ENCODE measurements around the gene PSME2.

Gene PSME2, protein sequence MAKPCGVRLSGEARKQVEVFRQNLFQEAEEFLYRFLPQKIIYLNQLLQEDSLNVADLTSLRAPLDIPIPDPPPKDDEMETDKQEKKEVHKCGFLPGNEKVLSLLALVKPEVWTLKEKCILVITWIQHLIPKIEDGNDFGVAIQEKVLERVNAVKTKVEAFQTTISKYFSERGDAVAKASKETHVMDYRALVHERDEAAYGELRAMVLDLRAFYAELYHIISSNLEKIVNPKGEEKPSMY

DNA sequence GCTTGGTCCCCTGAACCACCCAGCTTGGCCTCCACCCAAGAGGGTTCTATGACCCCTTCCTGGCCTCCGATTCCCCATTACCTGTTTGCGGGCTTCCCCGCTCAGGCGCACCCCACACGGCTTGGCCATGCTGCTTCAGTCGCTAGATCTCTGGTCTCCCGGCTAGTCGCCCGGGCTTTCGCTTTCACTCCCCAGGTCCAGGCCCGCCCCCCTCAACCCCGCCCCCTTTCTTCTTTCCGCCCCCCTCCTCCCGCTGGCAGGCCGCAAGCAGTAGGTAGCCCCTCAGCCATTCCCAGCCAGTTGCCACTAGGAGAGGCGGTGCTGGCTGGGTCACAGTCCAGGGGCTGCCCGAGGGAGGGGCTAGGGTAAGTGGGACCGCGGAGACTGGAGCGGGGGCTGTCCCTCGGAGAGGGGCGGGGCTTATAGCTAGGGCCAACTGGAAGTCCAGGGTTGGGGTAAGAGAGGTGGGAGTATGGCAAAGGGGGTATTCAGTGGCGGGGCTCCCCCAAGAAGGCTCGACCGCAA is at the start of gene PSME2:
Gene PSME2, minus strand, starts transcription at position 158 of the 525 bp plus-strand sequence. Its CDS starts 29 bp downstream, at position 129.
- no peaks in the 10 kb centered on the region for H3K27me3 Mint-ChIP-seq
- peaks cover 10% of the 10 kb centered on the region for H3K36me3 Mint-ChIP-seq
- H3K4me1 Mint-ChIP-seq = peaks cover 66% of the 10 kb centered on the region
- H3K9me3 Mint-ChIP-seq = no peaks in the 10 kb centered on the region
- H3K4me3 Mint-ChIP-seq = peak within 1 kb of the TSS; percentile 99
- peak within 1 kb of the TSS; percentile 98 for H3K27ac Mint-ChIP-seq

DNA sequence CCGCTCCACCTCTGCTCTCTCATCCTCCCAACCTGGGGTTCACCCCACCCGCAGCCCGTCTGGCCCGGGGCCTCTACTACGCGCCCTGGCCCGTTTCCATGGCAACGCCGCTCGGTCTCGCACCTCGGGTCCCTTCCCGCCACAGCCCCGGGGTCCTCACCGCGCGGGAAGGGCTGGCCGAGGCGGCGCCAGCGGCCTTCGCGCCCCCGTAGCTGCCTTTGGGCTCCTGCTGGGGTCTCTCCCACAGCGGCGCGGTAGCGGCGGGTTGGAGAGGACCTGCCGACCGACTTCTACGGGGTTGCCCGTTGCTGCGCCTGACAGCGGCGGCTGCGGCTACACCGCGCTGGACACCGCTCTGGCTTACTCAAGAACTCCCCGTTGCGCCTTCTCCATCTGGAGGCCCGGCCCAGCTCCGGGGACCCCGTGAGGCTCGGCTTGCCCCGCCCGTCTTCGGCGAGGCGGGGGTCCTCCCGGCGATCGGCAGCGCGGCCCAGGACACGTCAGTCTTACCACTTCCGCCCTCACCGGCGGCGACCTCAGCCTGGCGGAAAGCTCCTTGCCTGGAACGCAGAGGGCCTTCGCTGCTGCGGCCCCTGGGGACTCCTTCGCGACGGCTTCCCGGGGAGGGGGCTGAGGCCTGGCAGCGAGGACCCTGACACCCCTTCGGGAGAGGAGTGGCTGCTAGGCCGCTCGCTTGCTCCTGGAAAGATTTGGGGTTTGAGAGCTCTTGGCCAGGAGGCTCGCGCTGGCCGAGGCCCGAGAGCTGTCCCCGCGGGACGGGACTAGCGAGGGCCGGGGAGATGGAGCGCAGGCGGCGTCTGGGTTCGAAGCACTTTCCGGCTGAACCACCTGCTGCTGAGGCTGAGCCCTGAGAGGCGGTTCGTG is 49.0 kb upstream of the PSME2 start, which contains the start of gene TM9SF1:
Gene TM9SF1, minus strand, starts transcription at position 256 of the 885 bp plus-strand sequence. CDS start 422 bp downstream, outside the sequence.
- peak within 1 kb of the TSS; percentile 94 for H3K4me3 Mint-ChIP-seq
- H3K27me3 Mint-ChIP-seq = no peaks in the 10 kb centered on the region
- peaks cover 57% of the 10 kb centered on the region for H3K4me1 Mint-ChIP-seq

DNA sequence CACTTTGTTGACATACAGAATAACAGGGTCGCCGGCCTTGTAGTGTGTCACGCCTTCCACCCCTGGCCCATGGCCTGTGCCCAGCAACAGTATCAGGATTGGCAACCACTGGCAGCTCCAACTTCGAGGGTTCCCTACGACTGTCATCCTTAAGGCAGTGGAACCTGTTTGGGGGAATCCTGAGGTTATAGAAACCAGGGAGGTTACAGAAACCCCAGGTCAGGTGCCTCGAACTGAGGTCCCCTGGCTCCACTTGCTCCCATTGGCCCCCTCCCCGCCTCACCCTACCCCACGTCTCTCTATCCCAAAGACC is 48.4 kb upstream of the PSME2 start:
- Mint-ChIP-seq H3K36me3 (peaks cover 8% of the 10 kb centered on the region), H3K27me3 (no peaks in the 10 kb centered on the region), H3K4me1 (peaks cover 60% of the 10 kb centered on the region), H3K4me3 (peak overlapping the region; percentile 94), H3K9me3 (no peaks in the 10 kb centered on the region), H3K27ac (peak overlapping the region; percentile 57)

More for the DNA sequence above, 49.0 kb upstream of the PSME2 start, which contains the start of gene TM9SF1:
- H3K27ac Mint-ChIP-seq = peak within 1 kb of the TSS; percentile 97
- H3K36me3 Mint-ChIP-seq = peaks cover 8% of the 10 kb centered on the region
- H3K9me3 Mint-ChIP-seq = no peaks in the 10 kb centered on the region

DNA sequence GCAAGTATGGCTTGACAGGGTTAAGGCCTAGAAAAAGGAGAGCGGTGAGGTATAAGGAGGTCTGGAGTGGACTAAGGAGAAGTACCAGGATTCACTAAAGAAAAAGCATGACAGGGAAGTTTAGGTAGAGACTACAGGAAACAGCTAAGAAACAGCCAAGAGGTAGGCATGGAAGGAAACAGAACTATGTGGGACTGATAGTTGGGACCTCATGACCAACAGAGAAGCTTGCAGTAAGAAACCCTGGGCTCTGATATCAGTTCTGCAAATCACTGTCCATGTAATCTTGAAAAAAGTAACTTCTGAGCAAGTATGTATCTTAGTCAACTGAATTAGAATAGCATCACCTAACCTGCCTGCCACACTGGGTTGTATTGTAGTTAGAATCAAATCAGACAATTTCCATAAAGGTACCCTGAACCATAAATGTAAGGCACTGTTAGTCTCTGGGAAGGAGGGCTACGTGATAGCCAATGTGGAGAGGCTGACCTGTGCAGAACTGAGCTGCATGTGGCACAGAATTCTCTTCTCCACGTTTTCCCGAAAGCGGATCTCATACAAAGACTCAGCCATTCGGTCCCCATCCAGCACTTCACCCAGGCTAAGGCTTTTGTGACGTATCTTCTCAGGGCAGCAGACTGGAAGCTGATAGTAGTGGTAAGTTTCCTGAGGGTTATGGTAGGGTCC is 47.9 kb upstream of the PSME2 start:
- peak overlapping the region; percentile 57 for H3K27ac Mint-ChIP-seq
- H3K4me3 Mint-ChIP-seq = peak overlapping the region; percentile 94
- no peaks in the 10 kb centered on the region for H3K9me3 Mint-ChIP-seq
- H3K36me3 Mint-ChIP-seq = peaks cover 8% of the 10 kb centered on the region
- peaks cover 62% of the 10 kb centered on the region for H3K4me1 Mint-ChIP-seq
- H3K27me3 Mint-ChIP-seq = no peaks in the 10 kb centered on the region

DNA sequence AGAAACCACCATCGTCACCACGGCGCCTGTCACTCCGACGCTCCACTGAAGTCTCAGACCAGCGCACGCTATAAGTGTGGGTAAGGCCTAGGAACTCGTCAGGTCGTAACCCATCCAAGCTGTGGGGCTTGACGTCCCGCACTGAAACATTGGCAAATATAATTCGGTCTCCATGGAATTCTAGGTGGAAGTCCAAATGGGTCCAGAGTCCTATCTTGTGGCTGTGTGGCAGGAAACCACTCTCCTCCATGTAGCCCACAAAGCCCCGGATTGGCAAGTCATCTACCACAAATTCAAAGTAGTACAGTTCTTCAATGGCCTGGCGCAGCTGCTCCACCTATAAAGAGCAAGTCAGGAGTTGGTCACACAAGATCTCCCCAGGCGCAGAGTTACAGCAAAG is 46.5 kb upstream of the PSME2 start:
- Mint-ChIP-seq H3K27ac (no peak overlapping the region), H3K9me3 (no peaks in the 10 kb centered on the region), H3K27me3 (no peaks in the 10 kb centered on the region), H3K4me3 (no peak overlapping the region), H3K4me1 (peaks cover 62% of the 10 kb centered on the region), H3K36me3 (peaks cover 4% of the 10 kb centered on the region)

DNA sequence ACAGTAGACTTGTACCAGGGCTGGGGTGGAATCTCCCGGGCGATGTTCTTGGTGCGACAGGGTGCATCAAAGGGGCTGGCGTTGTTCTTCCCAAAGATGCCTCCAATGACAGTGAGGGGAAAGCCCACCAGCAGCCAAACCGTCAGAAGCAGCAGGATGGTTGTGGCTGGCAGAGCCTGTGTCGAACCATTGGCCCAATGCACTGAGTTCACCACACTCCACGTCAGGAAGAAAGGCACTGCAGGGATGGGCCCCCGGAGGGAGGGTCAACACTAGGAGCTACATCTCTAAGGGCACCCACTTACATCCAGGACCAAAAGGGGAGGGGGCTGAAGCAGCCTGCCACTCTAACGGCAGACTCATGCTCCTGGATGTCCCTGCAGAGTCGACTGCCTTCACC is 44.0 kb upstream of the PSME2 start:
- Mint-ChIP-seq H3K36me3 (peaks cover 5% of the 10 kb centered on the region), H3K4me1 (peaks cover 62% of the 10 kb centered on the region), H3K27me3 (no peaks in the 10 kb centered on the region), H3K4me3 (no peak overlapping the region), H3K9me3 (no peaks in the 10 kb centered on the region), H3K27ac (no peak overlapping the region)

DNA sequence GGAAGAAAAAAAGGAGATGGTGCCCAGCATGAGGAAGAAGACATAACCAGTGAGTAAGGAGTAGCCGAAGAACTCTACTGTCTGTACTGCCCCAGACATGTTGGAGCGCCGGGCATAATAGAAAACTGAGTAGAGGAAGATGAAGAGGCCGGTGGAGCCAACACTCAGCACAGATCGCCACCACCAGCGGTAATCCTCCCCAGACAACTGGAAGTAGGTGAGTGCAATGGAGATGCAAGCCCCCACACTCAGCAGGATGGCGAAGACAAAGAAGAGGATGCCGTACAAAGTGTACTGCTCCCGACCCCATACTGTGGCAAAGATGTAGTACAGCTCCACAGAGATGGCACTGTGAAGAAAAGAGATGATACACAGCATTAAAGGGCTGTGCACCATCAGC is 43.0 kb upstream of the PSME2 start:
- Mint-ChIP-seq H3K36me3 (peaks cover 5% of the 10 kb centered on the region), H3K9me3 (no peaks in the 10 kb centered on the region), H3K27ac (no peak overlapping the region), H3K4me1 (peaks cover 57% of the 10 kb centered on the region), H3K27me3 (no peaks in the 10 kb centered on the region), H3K4me3 (peak overlapping the region; percentile 92)

DNA sequence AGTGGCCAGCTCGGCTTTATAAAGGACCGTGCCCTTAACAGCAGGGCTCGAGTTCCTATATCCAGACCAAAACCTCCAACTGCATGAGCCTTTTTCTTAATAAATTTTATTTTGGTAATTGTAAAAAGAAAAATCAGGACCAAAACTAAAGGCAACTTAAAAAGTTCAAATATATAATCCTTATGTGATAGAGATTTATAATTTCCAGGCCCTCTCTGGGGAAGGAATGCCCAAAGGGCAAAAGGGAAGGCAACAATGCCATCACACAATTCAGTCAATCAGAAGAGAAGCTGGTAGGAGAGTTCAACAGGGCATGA is 42.6 kb upstream of the PSME2 start:
- Mint-ChIP-seq H3K4me1 (peaks cover 53% of the 10 kb centered on the region), H3K4me3 (peak overlapping the region; percentile 92), H3K27ac (no peak overlapping the region), H3K9me3 (no peaks in the 10 kb centered on the region), H3K36me3 (peaks cover 5% of the 10 kb centered on the region), H3K27me3 (no peaks in the 10 kb centered on the region)

DNA sequence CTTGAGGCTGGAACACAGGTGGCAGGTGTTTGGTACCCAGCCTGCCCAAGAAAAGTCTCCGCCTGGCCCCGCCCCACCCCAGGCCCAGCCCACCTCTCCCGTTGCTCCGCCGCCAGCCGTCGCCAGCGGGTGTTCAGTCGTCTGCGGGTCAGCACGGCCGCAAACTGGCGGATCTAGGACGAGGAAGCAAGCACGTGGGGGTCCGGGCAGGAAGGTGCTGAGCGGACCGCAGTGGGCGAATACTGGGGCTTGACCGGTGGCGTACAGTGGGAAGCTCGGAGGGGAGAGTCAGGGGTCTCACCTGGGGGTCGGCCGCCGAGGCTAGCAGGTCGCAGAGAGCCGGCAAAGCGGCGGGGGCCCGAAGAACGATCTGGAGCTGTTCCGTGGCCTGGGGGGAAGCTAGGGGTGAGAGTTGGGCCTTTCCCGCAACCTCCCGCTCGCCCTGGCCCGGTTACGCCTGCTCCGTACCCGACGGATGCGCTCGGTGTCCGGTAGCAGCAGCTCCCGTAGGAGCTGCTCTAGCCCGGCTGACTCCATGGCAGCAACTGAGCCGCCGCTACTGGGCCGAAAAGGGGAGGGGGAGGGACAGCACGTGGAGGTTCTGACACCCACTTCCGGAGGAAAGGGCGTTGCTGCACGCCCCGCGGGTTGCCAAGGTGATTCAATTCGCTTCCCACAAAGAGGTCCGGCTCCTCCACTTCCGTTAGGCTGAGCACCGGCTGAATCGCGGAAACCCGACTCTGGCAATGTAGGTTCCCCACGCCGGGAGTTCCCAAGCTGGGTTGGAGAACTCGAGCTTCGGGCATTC is 42.0 kb upstream of the PSME2 start, which contains the start of gene IPO4:
Gene IPO4, minus strand, starts transcription at position 566 of the 808 bp plus-strand sequence. Its CDS starts 29 bp downstream, at position 537.
- H3K4me1 Mint-ChIP-seq = peaks cover 50% of the 10 kb centered on the region

DNA sequence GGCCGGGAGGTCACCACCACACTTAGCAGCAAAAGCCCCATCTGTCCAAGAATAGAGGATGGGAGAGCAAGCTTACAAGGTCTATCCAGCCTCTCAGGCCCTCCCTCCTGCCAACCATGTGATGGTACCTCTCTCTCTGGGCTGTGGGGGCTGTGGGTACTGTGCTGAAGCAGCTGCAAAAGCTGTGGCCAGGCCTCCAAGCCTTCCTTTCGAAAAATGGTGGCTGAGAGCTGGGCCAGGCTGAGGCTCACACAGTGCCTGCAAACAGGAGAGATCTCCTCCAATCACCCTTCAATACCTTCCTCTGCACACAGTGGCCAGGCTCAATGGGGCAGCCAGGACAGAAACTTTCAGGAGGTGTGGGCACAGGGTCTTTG is 41.1 kb upstream of the PSME2 start:
- Mint-ChIP-seq H3K4me1 (peaks cover 48% of the 10 kb centered on the region), H3K27ac (peak overlapping the region; percentile 79), H3K9me3 (no peaks in the 10 kb centered on the region), H3K27me3 (no peaks in the 10 kb centered on the region), H3K36me3 (peaks cover 7% of the 10 kb centered on the region), H3K4me3 (peak overlapping the region; percentile 92)

More for the DNA sequence above, 42.0 kb upstream of the PSME2 start, which contains the start of gene IPO4:
- peak within 1 kb of the TSS; percentile 88 for H3K27ac Mint-ChIP-seq
- H3K9me3 Mint-ChIP-seq = no peaks in the 10 kb centered on the region
- peaks cover 5% of the 10 kb centered on the region for H3K36me3 Mint-ChIP-seq
- H3K4me3 Mint-ChIP-seq = peak within 1 kb of the TSS; percentile 92
- H3K27me3 Mint-ChIP-seq = no peaks in the 10 kb centered on the region

DNA sequence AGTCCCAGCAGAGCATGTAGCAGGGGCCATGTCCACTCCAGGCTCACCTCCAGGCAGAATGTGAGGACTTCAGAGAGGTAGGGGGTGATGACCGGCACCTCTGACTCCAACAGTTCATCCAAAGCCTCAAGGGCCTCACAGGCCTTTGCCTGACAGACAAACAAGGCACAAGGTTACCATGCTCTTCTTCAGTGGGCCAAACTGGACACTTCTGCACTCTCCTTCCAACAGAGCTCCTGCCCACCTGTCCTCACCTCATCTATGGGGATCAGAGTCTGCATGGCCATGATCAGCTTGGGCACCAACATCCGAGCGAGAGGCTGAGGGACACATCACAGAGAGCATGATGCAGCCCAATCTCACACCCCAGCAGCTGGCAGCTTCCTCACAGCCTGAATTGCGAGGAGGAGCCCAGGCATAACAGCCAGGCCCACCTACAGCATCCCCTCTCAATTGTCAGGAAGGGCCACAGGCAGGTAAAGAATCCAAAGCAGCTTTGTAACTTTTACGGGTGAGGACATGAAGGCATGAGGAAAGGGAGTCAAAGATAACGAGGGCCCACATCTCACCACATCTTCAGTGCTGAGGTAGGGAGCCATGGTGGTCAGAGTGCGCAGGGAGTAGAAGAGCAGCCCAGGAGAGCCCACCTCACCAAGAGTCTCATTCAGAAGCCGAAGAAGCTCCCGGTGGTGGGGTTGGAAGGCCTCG is 40.6 kb upstream of the PSME2 start:
- H3K36me3 Mint-ChIP-seq = peaks cover 4% of the 10 kb centered on the region
- H3K4me1 Mint-ChIP-seq = peaks cover 44% of the 10 kb centered on the region
- H3K27ac Mint-ChIP-seq = no peak overlapping the region
- H3K27me3 Mint-ChIP-seq = no peaks in the 10 kb centered on the region
- H3K4me3 Mint-ChIP-seq = peak overlapping the region; percentile 92
- H3K9me3 Mint-ChIP-seq = no peaks in the 10 kb centered on the region

DNA sequence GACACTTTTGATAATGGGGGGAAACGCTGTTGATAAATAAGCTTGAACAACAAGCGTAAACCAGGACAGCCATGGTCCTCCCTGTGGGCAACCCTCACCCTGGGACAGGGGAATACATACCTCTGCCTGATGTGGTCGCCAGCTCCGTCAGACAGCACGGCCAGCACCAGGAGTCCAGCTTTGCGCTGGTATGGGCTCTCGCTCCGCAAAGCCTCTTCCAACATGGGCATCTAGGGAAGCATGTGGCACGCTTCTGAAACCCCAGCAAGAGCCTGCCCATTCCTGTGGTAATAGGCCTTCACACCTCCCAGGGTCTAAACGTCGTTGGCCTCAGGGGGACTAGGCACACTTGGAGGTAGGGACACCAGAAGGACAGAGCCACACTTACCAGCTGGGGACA is 39.3 kb upstream of the PSME2 start:
- no peaks in the 10 kb centered on the region for H3K27me3 Mint-ChIP-seq
- peaks cover 7% of the 10 kb centered on the region for H3K36me3 Mint-ChIP-seq

DNA sequence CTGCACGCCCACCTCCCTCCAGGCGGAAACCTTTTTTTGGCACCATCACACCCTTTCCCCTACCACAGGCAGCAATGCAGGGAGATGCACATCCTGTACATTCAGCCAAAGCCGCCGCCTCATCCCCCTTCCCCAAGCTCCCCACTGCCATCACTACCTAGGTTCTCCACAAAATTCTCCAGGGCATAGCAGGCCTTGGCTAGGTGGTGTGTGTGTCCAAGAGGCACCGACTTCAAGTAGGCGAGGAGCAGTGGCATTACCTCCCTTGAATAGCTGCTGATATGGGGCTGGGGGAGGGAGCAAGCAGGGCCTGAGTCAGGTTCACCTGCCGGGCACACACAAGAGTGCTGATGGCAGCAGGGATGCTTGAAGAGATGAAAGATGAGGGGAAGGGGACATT is 38.6 kb upstream of the PSME2 start:
- no peaks in the 10 kb centered on the region for H3K9me3 Mint-ChIP-seq
- no peak overlapping the region for H3K4me3 Mint-ChIP-seq
- peak overlapping the region; percentile 12 for H3K27ac Mint-ChIP-seq
- peaks cover 34% of the 10 kb centered on the region for H3K4me1 Mint-ChIP-seq
- peaks cover 7% of the 10 kb centered on the region for H3K36me3 Mint-ChIP-seq
- H3K27me3 Mint-ChIP-seq = no peaks in the 10 kb centered on the region

More for the DNA sequence above, 39.3 kb upstream of the PSME2 start:
- peaks cover 36% of the 10 kb centered on the region for H3K4me1 Mint-ChIP-seq
- no peak overlapping the region for H3K4me3 Mint-ChIP-seq
- no peak overlapping the region for H3K27ac Mint-ChIP-seq
- H3K9me3 Mint-ChIP-seq = no peaks in the 10 kb centered on the region

Data from activated naive CD4-positive, alpha-beta T cell treated with anti-CD3 and anti-CD28 coated beads, Interleukin-2, amount 50 U/mL, for 24 hours (primary cell).